NOMO-1 treated with DMSO at 0.1 percent for 48 hours (cell line): ENCODE data around the gene TSTD1.
A peak's percentile ranks its signal among the peaks of the same experiment; 100 is the strongest.
"Not testable (repeated sequence)": the region's sequence is repeated elsewhere in the genome, so short reads cannot be mapped to it uniquely, and the experiment has no call there.

Experiments used
- DNase-seq: peaks from one replicate; lab custom pipeline; 2025; ENCODE audit not compliant: unreplicated experiment; lab: John Stamatoyannopoulos, UW

The TSTD1 gene

GRCh38 chr1:161009602-161010211 is 29.1 kb downstream of the TSTD1 start:
- no peak for DNase-seq

GRCh38 chr1:161008869-161009510 is 29.8 kb downstream of the TSTD1 start:
- DNase-seq = no peak

GRCh38 chr1:161007369-161007768 is 31.4 kb downstream of the TSTD1 start:
- no peak for DNase-seq

GRCh38 chr1:161006563-161006962 is 32.2 kb downstream of the TSTD1 start:
- no peak for DNase-seq

GRCh38 chr1:161001525-161001924 is 37.2 kb downstream of the TSTD1 start:
- no peak for DNase-seq

GRCh38 chr1:161000736-161001480 is 37.9 kb downstream of the TSTD1 start:
- DNase-seq = no peak

- no peak for DNase-seq
Observed at GRCh38 chr1:160999376-160999775, 39.4 kb downstream of the TSTD1 start.

GRCh38 chr1:160997323-160998038 is 41.3 kb downstream of the TSTD1 start:
- peak; percentile 36 for DNase-seq

GRCh38 chr1:160996178-160996577 is 42.6 kb downstream of the TSTD1 start:
- no peak for DNase-seq

GRCh38 chr1:160993544-160994193 is 45.1 kb downstream of the TSTD1 start:
- peak; percentile 51 for DNase-seq

GRCh38 chr1:160992036-160992435 is 46.7 kb downstream of the TSTD1 start:
- not testable (repeated sequence) for DNase-seq
